ENCODE data around the gene CARD14.

Gene CARD14

DNA sequence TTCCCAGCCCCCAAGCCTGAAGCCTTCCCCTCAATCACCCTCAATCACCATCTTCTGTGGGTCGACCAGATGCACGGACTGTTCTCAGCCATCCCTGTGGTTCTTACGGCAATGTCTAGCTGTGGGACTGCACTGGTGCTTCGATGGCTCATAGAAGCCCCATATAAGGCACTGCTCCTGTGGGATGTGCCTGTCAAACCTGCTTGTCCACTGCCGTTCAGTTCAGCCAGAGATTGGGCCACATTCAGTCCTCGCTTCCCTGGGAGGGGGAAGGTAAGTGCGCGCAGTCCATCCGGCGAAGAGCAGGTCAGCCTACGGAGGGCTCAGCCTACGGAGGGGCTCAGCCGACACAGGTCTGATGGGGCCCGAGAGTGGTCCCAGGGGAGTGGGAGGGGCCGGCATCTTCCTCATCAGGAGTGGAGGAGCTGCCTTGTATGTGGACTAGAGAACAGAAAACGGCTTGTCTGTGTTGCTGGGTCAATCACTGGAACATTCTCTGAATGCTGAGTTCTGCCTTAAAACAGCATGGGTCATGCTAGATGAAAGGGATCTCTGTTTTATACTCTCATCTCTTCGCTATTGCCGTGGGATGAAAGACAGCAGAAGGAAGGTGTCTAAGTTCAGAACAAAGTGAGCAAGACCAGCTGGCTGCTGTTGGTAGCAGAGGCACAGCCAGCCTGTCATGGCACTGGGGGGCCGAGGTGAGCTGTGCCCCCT lies at the start of gene CARD14:
TSS of gene CARD14 (plus strand) at position 247 of the 717 bp plus-strand sequence. CDS start 11,409 bp downstream, outside the sequence.
- DNase-seq (ENCODE audit: low read depth in 2 of 2): no peak

GRCh38 chr17:80122026-80122575 lies 47.7 kb upstream of the CARD14 start:
- no peak for DNase-seq (ENCODE audit: low read depth in 2 of 2)

- no peak for DNase-seq (ENCODE audit: low read depth in 2 of 2)
Observed at GRCh38 chr17:80122926-80123505, 46.8 kb upstream of the CARD14 start.

GRCh38 chr17:80123791-80124190 lies 46.0 kb upstream of the CARD14 start:
- no peak for DNase-seq (ENCODE audit: low read depth in 2 of 2)

DNA sequence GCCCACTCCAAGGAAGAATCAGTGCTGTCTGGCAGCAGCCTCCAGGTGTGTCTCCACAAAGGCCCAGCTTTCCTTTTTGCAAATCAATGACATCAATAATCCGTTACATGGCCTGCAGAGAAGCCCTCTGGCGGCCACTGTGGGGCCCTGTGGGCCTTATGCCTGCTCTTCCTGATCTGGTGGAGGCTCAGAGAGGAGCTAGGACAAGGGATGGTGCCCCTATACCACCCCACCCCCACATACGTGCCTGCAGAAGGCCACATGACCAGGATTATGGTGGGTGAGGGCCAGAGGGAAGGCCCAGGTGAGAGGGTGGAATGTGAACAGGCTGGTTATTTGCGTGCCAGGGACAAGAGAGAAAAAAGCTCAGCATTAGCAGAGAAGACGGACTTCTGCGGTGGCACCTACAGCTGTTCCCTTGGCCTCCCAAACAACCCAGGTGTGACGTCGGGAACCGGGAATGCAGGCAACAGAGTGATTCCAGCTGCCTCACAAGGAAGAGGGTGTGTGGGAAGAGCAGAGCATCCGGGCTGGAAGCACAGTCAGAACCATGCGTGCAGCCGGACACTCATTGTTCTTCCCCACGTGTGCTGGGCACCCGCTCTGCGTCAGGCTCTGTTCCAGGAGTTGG lies 45.4 kb upstream of the CARD14 start:
- DNase-seq (ENCODE audit: low read depth in 2 of 2): no peak

DNA sequence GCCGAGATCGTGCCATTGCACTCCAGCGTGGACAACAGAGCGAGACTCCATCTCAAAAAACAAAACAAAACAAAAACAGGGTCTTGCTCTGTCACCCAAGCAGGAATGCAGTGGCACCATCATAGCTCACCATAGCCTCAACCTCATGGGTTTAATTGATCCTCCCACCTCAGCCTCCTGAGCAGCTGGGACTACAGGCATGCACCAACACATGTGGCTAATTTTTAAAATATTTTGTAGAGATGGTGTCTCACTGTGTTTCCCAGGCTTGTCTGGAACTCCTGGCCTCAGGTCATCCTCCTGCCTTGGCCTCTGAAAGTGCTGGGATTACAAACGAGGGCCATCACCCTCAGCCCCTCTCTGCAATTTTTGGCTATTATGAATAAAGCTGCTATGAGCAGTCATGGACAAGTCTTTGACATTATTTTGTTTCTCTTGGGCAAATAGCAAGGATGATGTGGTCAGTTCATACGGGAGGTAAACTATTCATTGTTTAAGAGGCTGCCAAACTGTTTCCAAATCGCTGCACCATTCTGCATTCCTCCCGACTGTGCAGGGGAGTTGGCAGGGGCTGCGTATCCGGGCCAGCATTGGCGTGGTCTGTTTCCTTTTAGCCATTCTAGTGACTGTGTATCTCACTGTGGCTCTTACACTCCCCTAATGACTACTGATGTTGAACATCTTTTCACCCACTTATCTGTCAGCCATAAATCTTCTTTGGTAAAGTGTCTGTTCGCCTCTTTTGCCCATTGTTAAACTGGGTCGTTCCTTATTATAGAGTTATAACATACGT lies 44.0 kb upstream of the CARD14 start:
- no peak for DNase-seq (ENCODE audit: low read depth in 2 of 2)

GRCh38 chr17:80126449-80126715 lies 43.4 kb upstream of the CARD14 start:
- DNase-seq (ENCODE audit: low read depth in 2 of 2): no peak

DNA sequence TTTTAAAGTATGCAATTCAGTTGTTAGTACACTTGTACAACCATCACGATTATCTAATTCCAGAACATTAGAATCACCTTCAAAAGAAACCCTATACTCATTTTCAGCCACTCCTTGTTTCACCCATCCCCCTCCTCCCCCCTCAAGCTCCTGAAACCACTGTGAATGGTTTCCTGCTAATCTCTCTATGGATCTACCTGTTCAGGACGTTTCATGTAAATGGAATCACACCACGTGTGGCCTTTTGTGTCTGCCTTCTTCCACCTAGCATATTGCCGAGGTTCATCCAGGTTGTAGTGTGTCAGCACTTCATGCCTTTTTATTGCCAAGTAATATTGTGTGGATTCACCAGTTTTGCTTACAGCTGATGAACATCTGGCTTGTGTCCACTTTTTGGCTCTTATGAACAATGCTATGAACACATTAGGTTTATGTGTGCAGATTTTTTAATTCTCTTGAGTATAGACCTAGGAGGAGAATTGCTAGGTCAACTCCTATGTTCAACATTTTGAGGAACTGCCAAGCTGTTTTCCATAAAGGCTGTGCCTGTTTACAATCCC lies 40.7 kb upstream of the CARD14 start:
- no peak for DNase-seq (ENCODE audit: low read depth in 2 of 2)

DNA sequence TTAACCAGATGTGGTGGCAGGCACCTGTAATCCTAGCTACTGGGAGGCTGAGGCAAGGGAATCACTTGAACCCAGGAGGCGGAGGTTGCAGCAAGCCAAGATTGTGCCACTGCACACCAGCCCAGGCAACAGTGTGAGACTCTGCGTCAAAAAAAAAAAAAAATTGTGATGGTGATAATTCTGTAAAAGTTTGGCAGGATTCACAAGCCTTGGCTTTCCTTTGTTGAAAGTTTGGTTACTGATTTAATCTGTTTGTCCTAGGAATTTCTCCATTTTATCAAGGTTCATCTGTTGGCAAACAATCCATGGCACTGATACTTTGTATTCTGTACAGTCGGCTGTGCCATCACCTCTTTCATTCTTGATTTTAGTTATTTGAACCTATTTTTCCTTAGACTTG lies 38.8 kb upstream of the CARD14 start:
- DNase-seq (ENCODE audit: low read depth in 2 of 2): no peak

- DNase-seq (ENCODE audit: low read depth in 2 of 2): no peak
Observed at GRCh38 chr17:80132906-80133625, 36.8 kb upstream of the CARD14 start.

GRCh38 chr17:80133626-80133970 lies 36.2 kb upstream of the CARD14 start:
- DNase-seq (ENCODE audit: low read depth in 2 of 2): no peak

DNA sequence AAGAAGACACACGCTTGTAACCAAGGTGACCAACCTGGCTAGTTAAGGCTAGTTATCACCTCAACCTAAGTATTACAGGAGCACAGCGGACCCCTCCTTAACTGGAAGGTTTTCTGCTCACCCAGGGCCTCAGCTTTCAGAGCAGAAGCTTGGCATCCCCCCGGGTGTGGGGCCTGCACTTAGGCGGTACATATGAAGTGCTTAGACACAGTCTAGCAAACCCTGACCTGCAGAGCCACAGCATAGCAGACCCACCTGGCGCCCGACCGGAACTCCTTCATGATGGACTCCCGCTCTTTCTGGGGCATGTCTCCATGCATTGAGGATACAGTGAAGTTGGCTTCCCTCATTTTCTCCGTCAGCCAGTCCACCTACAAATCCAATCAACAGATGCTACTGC lies 32.7 kb upstream of the CARD14 start:
- no peak for DNase-seq (ENCODE audit: low read depth in 2 of 2)

- no peak for DNase-seq (ENCODE audit: low read depth in 2 of 2)
Observed at GRCh38 chr17:80138856-80139426, 30.9 kb upstream of the CARD14 start.

DNA sequence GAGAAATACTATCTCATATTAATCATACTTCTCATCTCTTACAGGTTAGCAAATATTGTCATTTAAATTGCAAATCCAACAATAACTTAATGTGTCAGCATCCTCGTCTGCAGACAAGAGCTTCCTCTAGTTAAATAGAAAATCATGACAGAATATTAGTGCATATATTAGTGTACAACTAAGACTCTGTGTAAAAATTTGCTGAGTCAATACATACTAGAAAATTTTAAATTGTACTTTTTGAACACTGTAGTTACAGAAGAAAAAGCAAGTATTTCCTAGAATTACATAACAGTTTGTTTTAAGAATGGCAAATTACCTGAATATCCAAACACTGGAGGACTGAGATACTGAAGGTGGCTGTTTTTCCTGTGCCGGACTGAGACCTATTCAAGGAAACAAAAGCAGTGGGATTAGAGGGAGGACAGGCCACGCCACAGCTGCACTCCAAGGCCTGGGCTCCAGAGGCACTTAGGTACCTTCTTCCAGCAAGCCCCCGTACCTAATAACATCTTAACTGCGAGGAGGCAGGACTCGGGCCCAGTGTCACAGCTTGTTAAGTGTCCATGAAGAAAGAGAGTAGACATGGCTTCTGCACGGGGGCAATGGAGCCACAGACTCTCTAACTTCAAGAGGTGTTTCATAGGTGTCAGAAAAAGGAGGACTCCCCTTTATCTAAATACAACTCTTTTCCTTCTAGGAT lies 28.2 kb upstream of the CARD14 start:
- DNase-seq (ENCODE audit: low read depth in 2 of 2): no peak

- no peak for DNase-seq (ENCODE audit: low read depth in 2 of 2)
Observed at GRCh38 chr17:80142929-80143328, 26.9 kb upstream of the CARD14 start.

DNA sequence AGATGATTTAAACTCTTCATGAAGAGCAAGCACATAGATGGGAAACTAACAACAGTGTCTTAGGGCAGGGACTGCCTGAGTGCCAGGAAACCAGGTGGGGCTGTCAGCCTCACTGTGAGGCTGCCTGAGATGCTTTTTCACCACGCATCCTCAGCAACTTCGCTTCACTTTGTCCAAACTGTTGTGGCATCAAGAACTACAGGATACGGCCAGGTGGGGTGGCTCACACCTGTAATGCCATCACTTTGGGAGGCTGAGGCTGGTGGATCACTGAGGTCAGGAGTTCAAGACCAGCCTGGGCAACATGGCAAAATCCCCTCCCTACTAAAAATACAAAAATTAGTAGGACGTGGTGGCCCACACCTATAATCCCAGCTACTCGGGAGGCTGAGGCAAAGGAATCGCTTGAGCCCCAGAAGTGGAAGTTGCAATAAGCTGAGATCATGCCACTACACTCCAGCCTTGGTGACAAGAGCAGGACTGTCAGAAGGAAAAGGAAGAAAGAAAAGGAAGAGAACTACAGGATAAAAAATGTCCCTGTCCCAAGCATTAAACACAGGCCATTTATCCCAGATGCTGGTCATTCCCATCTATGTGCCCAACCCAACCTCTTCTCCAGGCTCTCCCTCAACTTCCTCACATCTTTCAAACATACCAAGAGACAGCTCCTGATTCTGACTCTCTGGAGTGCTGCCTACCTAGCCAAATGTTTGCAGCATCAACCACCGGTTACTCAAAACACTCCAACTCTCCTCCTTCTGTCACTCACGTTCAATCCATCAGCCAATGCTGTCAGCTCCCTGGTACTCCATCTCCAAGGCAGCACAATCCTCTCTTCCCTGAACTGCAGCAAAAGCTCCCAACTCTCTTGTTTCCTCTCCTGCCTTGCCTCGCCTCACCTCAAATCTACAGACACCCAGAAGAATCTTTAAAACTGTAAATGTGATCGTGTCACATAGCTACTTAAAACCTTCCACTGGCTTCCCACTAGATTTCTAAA lies 24.5 kb upstream of the CARD14 start:
- no peak for DNase-seq (ENCODE audit: low read depth in 2 of 2)

DNA sequence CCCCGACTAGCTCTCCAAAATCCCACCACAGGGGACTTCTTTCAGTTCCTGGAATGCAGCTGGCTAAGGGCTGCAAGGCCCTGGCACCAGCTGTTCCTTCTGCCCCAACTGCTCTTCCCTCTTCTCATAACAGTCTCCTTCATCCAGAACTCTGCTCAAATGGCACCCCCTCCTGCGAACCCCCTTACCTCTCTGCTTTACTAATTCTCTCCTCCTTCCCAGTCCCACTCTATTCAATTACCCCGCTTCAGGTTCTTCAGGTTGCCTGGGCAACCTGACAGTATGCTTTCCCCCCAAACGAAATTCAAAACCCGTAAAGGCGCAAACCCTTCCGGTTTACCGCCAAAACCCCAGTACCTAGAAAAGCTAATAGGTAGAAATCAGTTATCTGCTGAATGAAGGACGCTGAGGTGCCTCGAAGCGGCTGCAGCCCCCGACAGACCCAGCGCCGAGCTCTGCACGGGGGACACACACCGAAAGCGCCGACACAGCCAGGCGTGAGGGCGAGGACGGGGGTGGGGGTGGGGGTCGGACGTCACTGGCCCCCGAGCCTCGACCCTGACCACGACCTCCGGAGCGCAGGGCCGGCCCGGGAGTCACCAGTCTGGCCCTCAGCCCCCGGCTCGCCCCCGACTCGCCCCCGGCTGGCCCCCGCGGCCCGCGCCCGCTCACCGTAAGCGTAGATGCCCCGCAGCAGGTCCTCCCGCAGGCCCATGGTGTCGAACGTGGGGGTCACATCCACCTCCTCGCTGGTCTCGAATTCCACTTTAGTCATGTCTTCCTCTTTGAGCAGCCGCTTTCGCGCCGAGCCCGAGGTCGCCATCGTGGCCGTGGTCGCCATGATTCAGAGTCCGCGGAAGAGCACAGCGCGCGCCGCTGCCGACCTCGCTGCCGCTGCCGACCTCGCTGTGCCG lies 23.5 kb upstream of the CARD14 start:
- no peak for DNase-seq (ENCODE audit: low read depth in 2 of 2)

Data from stimulated activated CD4-positive, alpha-beta T cell treated with anti-CD3 and anti-CD28 coated beads, Interleukin-12 subunit alpha, Interleukin-12 subunit beta, amount 100 ng/mL, for 24 hours (primary cell).